Activated CD8-positive, alpha-beta memory T cell treated with anti-CD3 and anti-CD28 coated beads, Interleukin-2, amount 50 U/mL, for 24 hours (primary cell): Measurements from ENCODE around the gene KLRK1.
"Not testable (repeated sequence)": the region's sequence is repeated elsewhere in the genome, so short reads cannot be mapped to it uniquely, and the experiment has no call there.

Source experiments
- DNase-seq: peaks from one replicate; pipeline ENCODE4 v3.0.0-alpha.2; 2020; ENCODE audit errors: extremely low read depth

Gene KLRK1

DNA sequence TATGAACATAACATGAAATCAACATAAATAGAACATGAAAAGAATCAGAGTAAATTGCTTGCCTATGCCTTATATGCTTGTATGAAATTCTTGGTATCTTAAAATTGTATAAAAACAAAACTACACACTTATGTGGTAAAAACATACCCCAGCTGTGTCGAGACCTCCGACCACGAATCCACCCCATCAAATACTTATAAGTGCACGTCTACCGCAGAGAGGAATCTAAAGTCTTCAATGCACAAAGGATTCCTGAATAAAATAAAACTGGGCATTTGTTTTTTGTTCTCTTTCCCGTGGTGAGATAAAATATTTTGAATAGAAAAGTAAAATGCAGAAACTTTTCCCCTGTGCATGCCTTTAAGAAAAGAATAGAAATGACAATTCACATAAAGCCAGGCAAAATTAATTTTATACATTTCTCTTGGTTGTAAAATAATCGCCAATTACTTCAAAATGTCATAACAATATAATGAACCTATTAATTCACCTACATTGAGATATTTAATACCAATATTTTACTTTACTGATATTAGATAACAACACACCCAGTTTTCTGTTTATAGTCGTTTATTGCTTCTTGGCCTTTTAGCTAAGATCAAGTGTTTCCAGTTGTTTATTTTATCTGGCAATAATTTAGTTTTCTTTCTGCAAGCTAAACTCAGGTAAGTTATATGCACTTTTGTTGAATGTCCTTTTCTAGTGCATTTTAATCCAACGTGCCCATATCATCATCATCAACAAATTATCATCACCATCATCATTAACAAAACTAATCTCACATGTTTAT, 1.0 kb downstream of the KLRK1 start:
- no peak for DNase-seq

DNA sequence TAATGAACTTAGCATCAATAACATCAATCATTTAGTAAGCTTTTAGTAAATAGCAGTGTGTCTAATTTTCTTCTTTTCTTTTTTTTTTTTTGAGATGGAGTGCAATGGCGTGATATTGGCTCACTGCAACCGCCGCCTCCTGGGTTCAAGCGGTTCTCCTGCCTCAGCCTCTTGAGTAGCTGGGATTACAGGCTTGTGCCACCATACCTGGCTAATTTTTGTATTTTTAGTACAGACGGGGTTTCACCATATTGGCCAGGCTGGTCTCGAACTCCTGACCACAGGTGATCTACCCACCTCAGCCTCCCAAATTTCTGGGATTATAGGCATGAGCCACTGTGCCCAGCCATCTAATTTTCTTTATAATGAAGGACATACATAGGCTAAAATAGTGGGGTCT, 2.3 kb downstream of the KLRK1 start:
- DNase-seq = not testable (repeated sequence)

DNA sequence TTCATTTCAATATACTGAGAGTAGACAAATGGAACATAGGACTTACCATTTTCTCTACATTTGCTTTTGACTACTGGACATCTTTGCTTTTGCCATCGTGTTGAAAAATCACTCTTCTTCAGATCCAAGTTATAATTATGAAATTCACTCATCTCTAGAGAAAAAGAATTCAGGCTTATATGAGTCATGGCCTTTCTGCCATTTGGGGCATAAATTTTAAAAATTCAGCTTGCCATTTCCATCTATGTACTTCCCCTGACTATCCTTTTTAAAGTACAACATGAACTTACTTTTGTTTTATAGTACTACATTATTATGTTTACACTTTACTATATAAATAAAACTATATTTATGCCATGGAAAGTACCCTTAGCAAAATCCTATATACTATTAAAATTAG, 3.0 kb downstream of the KLRK1 start:
- no peak for DNase-seq

DNA sequence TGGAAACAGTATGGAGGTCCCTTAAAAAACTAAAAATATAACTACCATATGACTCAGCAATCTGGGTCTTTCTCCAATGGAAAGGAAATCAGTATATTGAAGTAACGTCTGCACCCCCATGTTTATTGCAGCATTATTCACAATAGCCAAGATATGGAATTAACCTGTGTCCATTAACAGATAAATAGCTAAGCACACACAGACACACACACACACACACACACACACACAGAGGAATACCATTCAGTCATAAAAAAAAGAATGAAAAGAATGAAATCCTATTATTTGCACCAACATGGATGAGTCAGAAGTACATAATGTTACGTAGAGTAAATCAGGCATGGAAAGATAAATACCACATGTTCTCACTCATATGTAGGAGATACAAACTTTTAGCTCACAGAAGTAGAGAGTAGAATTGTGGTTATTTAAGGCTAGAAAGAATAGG, 4.7 kb downstream of the KLRK1 start:
- no peak for DNase-seq

DNA sequence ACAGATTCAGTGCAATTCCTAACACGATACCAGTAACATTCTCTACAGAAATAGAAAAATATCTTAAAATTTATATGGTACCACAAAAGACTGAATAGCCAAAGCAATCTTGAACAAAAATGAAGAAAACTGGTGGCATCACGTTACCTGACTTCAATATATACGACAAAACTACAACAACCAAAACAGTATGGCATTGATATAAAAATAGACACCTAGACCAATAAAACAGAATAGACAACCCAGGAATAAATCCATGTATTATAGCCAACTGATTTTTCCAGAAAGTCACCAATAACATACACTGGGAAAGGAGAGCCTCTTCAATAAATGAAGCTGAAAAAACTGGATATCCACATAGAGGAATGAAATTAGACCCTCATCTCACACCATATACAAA, 5.7 kb downstream of the KLRK1 start:
- no peak for DNase-seq

DNA sequence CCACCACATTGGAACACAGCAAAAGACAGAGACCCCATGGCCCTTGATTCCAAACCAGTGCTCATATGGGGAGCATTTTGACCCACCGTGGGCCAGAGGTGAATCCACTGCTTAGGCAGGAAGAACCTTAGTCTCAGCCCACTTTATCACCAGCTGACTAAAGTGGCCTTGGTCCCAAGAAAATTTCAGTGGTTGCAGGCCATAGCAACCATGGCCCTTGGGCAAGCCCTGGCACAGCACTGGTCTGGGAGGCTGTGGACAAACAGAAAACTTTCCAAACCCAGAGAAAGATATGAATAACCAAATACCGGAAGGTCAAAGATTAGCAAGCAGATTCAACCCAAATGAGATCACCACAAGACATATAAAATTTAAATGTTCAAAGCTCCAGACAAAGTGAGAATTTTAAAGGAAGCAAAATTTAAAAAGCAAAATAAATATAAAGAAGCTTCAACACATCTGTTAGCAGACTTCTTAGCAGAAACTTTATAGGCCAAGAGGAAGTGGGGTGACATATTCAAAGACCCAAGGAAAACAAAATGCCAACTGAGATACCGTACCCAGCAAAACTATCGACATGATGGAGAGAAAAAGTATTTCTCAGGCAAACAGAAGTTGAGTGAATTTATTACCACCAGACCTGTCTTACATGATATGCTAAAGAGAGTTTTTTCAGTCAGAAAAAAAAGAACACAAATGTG, 7.8 kb downstream of the KLRK1 start:
- no peak for DNase-seq

DNA sequence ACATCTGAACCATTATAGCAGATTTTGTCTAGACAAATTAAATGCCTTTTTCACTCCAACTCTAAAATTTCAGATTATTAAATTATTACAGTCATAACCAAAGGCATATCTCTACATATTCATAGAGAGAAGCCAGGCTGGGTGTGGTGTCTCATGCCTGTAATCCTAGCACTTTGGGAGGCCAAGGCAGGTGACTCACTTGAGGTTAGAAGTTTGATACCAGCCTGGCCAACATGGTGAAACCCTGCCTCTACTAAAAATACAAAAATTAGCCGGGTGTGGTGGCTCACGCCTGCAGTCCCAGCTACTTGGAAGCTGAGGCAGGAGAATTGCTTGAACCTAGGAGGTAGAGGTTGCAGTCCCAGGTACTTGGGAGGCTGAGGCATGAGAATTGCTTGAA, 11.1 kb downstream of the KLRK1 start:
- not testable (repeated sequence) for DNase-seq

DNA sequence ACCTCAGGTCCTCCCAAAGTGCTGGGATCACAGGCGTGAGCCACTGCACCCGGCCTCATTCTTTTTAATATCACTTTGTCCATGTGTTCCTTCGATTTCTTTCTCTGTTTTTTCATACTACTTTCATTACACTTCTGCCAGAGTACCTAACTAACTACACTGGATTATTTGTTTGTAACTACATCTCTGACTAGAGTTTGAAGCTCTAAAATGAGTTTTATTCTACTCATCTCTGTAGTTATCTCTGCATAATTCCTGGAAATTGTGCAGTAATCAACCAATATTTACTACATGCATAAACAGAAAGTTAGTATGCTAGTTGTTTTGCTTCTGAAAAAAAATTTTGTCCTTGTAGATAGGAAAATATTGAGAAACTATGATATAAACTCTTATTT, 15.2 kb downstream of the KLRK1 start:
- no peak for DNase-seq

DNA sequence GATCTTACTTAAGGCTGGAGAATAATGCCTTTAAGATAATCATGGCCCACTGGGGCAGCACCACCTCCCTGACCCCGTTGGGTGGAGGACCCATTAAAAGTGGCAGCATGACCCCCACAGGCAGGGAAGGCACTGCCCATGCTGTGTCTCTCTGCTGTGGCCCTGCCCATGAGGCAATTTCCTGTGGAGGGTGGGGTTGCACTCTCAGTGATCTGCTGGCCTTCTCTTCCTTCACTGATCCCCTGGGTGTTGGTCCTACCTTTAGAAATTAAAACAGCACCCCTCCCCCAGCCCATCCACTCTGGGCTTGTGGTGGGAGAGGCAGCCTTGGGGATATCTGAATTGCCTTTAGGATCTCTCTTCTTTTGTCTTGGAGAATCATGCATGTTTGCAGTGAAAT, 17.3 kb downstream of the KLRK1 start:
- DNase-seq = no peak

DNA sequence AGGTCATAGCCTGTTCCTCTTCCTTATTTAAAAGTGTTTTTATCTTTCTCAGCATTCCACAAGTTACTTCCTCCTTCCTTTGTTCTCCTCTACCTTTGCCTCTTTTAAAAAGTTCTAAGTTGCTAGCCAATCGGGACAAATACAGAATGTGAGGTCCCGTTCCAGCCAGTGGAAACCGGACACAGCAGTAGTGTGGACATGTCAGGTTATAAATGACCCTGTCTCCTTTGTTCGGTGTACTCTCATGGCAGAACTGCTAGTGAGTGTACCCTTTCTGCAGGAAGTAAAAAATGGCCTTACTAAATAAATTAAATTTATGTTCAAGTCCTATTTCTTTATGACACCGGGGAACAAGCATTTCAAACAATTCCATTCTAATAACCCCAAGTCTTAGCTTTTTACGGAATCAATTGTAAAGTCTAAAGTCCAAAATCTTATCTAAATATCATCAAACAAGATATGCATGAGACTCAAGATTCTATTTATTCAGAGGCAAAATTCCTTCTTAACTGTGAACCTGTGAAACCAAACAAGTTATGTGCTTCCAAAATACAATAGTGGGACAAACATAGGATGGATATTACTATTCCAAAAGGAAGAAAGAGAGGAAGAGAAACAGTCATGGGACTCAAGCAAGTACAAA, 17.8 kb downstream of the KLRK1 start:
- not testable (repeated sequence) for DNase-seq

DNA sequence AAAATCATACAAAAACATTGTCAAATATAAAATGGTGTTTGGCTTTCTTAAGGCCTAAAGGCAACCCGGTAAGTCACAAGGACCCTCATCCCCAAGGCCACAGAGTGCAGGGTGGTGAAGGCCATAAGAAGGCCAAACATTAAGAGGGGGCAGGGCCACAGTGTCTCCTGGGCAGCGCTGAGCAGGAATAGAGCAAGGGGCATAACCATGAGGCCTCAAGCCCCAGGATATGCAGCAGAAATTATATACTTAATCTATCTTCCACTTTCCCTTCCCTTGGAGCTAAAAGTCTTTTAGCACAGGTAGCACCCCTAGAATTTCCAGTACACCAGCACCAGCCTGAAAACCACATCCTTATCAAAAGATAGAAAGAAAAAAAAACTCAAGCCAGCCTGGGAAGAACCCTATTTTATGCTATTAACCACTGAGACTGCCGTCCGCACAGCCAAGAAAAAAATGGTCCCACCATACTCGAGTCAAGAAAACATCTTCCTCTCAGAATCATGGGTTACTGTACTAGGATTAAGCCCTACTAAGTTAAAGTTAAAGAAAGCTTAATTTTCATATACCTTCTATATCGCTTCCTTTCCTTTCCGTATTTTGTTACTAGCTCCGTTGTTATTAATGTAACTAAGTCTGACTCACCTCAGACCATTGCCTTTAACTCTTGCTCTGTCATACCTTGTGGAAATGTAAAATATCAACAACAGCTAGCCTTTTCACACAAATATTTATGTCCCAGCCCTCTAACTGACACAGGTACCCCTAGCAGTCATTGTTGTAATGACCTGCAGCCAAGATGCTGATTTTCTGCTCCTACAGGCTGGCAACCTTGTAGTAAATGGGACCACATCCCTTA, 20.1 kb downstream of the KLRK1 start:
- DNase-seq = no peak

DNA sequence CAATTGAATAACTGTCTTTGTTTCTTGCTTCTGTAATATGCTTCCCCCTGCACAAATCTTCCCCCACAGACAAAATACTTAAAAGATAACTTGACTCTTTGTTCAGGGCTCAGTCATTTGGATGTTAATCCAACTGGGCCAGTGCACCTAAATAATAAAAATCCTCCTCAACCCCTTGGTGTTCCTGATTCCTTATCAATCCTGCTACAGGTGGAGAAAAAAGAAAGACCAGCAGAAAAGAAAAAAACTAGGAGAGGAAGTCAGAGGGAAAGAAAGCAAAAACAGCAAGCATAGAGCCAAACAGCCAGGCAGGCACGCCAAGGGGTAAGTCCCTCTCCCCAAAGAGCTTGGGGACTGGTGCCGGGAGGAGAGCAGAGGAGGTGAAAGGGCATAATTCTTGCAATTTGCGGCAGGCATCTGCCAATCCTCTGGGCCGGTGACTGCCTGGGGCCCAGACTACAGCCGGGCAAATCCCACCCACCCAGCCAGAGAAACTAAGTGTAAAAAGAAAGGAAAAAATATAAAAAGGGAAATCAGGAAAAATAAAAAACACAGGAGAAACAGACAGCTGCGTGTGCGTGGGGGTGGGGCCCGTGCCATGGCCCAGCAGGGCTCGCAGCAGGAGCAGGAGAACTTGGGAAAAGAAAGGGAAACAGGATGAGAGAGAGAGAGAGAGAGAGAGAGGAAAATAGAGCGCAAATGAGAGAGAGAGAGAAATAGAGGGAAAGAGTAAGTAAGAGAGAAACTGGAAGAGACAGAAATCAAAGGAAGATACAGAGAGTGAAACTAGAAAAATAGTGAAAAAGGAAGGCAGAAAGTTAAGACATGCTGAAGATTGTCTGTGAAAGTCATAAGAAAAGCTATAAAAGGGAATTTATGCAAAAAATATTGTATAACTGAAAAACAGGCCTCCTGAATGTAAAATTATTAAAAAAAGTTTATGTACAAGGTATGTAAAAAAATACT, 21.4 kb downstream of the KLRK1 start:
- no peak for DNase-seq

DNA sequence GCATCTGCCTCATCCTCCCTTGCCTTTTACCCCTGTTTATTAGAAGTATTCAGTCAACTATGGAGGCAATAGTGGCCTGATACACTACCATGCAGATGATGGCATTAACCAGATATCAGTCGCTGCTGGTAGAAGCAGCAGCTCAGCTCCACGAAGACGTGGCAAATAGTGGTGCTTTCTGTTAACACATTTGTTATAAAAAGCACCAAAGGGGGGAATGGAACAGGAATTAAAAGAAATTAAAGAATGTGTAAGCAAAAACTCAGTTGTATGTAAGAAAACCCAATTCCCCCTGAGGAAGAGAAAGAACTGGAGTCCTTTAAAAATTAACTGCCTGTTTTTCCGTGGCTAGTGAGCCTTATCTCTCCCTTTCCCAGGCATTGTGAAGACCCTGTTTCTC, 22.1 kb downstream of the KLRK1 start:
- DNase-seq = not testable (repeated sequence)

DNA sequence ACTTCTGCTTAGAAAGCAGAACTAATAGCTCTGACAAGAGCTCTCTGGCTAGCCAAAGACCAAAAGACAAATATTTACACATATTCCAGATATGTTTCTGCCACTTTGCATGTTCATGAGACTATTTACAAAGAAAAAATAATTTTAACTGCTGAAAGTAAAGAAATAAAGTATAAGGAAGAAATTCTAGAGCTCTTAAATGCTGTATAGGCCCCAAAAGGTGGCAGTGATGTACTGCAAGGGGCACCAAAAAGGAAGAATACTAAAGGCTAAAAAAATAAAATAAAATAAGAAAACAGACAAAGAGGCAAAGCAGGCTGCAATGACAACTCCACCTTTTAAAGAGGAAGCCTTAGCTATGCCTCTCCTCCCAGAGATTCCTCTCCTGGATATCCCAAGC, 23.0 kb downstream of the KLRK1 start:
- no peak for DNase-seq

DNA sequence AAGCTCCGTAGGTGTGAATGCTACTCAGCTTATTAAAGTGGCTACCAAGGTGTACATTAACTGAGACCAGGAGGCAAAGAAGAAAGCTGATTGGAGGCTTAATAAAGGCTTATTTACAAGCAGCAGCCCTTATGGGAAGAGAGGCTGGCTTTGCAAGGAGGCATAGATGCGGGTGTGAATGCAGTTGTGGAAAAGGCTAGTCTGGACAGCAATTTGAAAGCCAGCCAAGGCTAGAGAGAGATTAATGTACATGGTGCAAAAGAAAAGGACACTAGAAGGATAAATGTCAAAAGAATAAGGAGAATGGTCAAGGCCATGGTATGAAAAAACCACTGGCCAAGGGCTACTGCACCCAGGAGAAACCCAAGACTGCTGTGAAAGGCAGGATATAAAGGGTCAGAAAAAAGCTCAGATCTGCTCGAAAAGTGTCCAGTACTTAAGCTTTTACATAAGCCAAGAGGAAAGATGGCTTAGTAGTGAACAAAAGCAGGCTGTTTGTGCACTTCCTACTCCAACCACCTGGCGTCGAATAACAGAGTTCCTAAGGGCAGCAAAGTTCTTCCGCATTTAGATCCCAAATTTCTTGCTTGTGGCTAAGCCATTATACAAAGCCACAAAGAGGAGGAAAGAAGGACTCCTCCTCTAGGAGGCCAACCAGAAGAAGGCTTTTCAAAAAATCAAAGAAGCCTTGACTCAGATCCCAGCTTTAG, 24.0 kb downstream of the KLRK1 start:
- no peak for DNase-seq

DNA sequence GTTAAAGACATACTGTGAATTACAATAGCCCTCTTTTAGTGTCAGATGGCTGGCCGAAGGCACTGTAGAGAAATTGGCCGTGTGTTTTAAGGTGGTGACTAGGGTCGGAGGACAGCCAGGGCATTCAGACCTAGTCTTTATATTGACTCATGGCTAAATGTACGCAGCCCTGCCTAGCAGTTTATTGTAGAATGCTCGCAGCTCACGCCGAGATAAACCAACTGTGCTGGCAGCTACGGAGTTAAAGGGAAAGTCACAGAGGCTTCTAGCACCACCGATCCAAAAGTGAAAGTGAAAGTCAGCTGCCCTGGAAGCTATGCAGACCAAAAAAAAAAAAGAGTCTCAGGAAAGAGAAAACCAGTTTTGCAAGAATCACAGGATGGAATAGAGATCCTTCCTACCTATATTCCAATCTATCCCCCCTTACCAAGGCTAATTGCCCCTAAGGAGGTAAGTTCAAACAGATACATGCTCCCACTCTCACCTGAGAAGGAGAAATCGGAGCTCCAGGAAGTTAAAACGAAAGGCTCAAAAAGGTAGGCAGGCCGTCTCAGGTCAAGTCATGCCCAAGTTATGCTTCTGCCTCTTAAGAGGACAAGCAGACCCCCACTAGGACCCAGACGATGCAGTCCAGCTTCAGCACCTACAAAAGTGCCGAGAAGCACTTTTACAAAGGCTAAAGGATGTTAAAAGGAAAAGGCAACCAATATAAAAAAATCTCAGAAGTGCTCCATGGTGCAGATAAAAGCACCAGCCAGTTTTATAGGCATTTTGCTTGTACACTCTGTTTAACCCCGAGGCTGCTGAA, 24.8 kb downstream of the KLRK1 start:
- DNase-seq = peak; percentile 43

DNA sequence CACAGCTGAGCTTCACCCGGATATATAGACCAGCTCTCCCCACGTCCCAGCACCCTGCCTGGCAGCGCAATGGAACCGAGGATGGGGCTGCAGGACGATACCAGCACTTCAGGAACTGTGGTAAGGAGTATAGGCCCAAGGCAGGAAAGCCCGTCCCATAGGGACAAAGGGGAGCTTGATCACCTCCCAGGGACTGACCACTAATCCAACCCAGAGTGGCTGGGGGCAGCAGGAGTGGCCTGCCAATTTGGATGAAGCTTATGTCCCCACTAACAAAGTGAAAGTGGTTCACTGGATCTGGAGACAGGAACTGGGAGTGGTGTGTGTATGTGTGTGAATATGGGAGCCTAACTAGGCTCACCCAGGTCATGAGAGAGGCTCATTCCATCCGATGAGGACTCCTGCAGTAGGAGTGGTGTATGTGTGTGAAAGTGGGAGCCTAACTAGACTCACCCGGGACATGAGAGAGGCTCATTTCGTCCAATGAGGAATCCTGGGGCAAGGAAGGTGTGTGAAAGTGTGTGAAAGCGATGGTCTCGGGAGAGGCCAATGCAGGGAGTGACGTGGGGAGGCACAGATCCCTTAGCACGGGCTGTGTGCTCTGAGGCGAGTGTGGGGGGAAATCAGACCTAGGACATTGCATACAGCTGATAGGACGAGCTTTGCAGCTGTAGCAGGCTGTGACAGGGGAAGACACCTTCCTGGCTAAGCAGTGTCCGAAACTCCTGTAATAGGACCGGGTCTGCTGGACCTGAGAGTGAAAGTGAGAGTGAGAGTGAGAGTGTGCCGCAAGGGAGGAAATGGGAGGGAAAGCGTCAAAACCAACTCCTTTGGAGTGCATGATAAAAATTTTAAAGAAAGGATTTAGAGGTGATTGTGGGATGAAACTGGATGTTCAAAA, 25.7 kb downstream of the KLRK1 start:
- no peak for DNase-seq

DNA sequence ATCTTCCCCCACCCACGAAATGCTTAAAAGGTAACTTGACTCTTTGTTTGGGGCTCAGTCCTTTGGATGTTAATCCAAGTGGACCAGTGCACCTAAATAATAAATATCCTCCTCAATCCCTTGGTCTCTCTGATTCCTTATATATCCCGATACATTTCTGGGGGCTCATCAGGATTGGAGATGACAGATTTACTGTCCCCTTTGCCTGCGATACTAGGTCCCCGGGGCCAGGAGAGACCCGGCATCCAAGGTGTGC, 26.3 kb downstream of the KLRK1 start:
- DNase-seq = no peak
